IMR-90 (cell line): ENCODE results near the gene EAF1. TPM values are rescaled to one million over a fixed set of nuclear protein-coding genes. Genes with fewer than 3 reads are reported as not detected.

Experiments used
- ATAC-seq: fragments of 200-7000 bp; cut with Tn5 transposase; 2 replicates; pipeline ENCODE4 v1.9.1; 2020; ENCODE audit warnings: low read depth, mild to moderate bottlenecking, moderate library complexity
- BruUV-seq: library from RNA; stranded (reverse); fragments of 400-500 nt; replicated peaks from 2 replicates; lab custom pipeline; 2021; lab: Mats Ljungman, UMichigan
- CTCF ChIA-PET: fragments of 300-600 bp; formaldehyde crosslinking; extraction: SDS; loops from one replicate; lab custom pipeline; 2021; ENCODE audit warnings: antibody characterized with exemption; lab: Yijun Ruan, JAX
- POLR2A ChIA-PET: fragments of 300-600 bp; sonication (Branson Sonifier 250); formaldehyde crosslinking; loops from one replicate; lab custom pipeline; 2022; ENCODE audit warnings: antibody characterized with exemption; ENCODE audit not compliant: unreplicated experiment; lab: Charles Lee
- DNase-seq: peaks from one replicate; pipeline ENCODE4 v3.0.0; 2013
- H2AFZ ChIP-seq: replicated peaks from 2 replicates; pipeline ENCODE3; 2013; ENCODE audit warnings: low read length, mild to moderate bottlenecking; ENCODE audit not compliant: poor library complexity
- H2AK5ac ChIP-seq: 2 replicates; pipeline ENCODE4 v1.6.1; 2013; ENCODE audit warnings: low read depth, low read length, inconsistent platforms
- H2AK9ac ChIP-seq: replicated peaks from 2 replicates; pipeline ENCODE3; 2013; ENCODE audit warnings: mild to moderate bottlenecking, low read depth, low read length, moderate library complexity; ENCODE audit not compliant: poor library complexity
- H2BK120ac ChIP-seq: 2 replicates; pipeline ENCODE4 v1.6.1; 2013; ENCODE audit warnings: low read depth, low read length, inconsistent platforms
- H2BK15ac ChIP-seq: 3 replicates; pipeline ENCODE4 v1.6.1; 2013; ENCODE audit warnings: low read depth, low read length, inconsistent platforms
- H2BK20ac ChIP-seq: 2 replicates; pipeline ENCODE4 v1.6.1; 2013; ENCODE audit warnings: low read depth, mild to moderate bottlenecking, inconsistent platforms, low read length, moderate library complexity
- H2BK5ac ChIP-seq: 2 replicates; pipeline ENCODE4 v1.6.1; 2013; ENCODE audit warnings: mild to moderate bottlenecking, low read depth, low read length, inconsistent platforms; ENCODE audit not compliant: poor library complexity, severe bottlenecking
- H3K14ac ChIP-seq: replicated peaks from 2 replicates; pipeline ENCODE4 v1.6.1; 2013; ENCODE audit warnings: low read depth, low read length, inconsistent platforms
- H3K18ac ChIP-seq: 2 replicates; pipeline ENCODE4 v1.6.1; 2013; ENCODE audit warnings: low read depth, low read length, control low read depth
- H3K23ac ChIP-seq: 2 replicates; pipeline ENCODE4 v1.6.1; 2013; ENCODE audit warnings: low read depth, low read length, inconsistent platforms
- H3K27ac ChIP-seq: 2 replicates; pipeline ENCODE4 v1.5.1; 2013; ENCODE audit warnings: mild to moderate bottlenecking, control low read depth, low read length; ENCODE audit not compliant: insufficient read depth
- H3K27me3 ChIP-seq: 2 replicates; pipeline ENCODE4 v1.6.1; 2013; ENCODE audit warnings: low read length; ENCODE audit not compliant: control insufficient read depth, insufficient read depth
- H3K36me3 ChIP-seq: 2 replicates; pipeline ENCODE4 v1.6.1; 2013; ENCODE audit warnings: low read length, mixed read lengths; ENCODE audit not compliant: control insufficient read depth, insufficient read depth
- H3K4ac ChIP-seq: 2 replicates; pipeline ENCODE4 v1.6.1; 2013; ENCODE audit warnings: low read depth, low read length, inconsistent platforms
- H3K4me1 ChIP-seq: 2 replicates; pipeline ENCODE4 v1.6.1; 2013; ENCODE audit warnings: low read length, mixed read lengths; ENCODE audit not compliant: control insufficient read depth, insufficient read depth
- H3K4me2 ChIP-seq: 2 replicates; pipeline ENCODE4 v1.6.1; 2013; ENCODE audit warnings: low read depth, mild to moderate bottlenecking, control low read depth, low read length, moderate library complexity
- H3K4me3 ChIP-seq: 2 replicates; pipeline ENCODE4 v1.5.1; 2013; ENCODE audit warnings: low read depth, mild to moderate bottlenecking, control low read depth, low read length, moderate library complexity; ENCODE audit not compliant: insufficient read depth
- H3K56ac ChIP-seq: 2 replicates; pipeline ENCODE4 v1.6.1; 2013; ENCODE audit warnings: low read length, inconsistent platforms; ENCODE audit not compliant: insufficient read depth; ENCODE audit errors: extremely low read depth
- H3K79me1 ChIP-seq, 2 experiments: 2 replicates each; pipeline ENCODE4 v1.6.1; 2013; ENCODE audit warnings: low read length in 2 of 2, inconsistent platforms in 1 of 2, low read depth in 1 of 2
- H3K9ac ChIP-seq: 2 replicates; pipeline ENCODE4 v1.6.1; 2013; ENCODE audit warnings: low read depth, low read length, control low read depth
- H3K9me1 ChIP-seq: 2 replicates; pipeline ENCODE4 v1.6.1; 2013; ENCODE audit warnings: low read length, inconsistent platforms; ENCODE audit not compliant: insufficient read depth
- H3K9me3 ChIP-seq: 2 replicates; pipeline ENCODE4 v1.6.1; 2013; ENCODE audit warnings: low read length; ENCODE audit not compliant: control insufficient read depth, insufficient read depth
- H4K20me1 ChIP-seq: 2 replicates; pipeline ENCODE4 v1.6.1; 2013; ENCODE audit warnings: low read length, inconsistent platforms; ENCODE audit not compliant: insufficient read depth
- H4K5ac ChIP-seq: 2 replicates; pipeline ENCODE4 v1.6.1; 2013; ENCODE audit warnings: mild to moderate bottlenecking, low read depth, low read length, control low read depth
- H4K8ac ChIP-seq, 2 experiments: 2 replicates each; pipeline ENCODE4 v1.6.1; 2013; ENCODE audit warnings: low read depth in 2 of 2, low read length in 2 of 2, control low read depth in 1 of 2, inconsistent platforms in 1 of 2
- H4K91ac ChIP-seq: 2 replicates; pipeline ENCODE4 v1.6.1; 2013; ENCODE audit warnings: low read depth, low read length, inconsistent platforms; ENCODE audit not compliant: insufficient read depth
- BHLHE40 ChIP-seq: fragments of 150-350 bp; IDR thresholded peaks from 2 replicates; pipeline ENCODE4 v1.6.1; 2016; ENCODE audit warnings: mild to moderate bottlenecking, low read depth, low read length
- ELK1 ChIP-seq: fragments of 150-350 bp; IDR thresholded peaks from 2 replicates; pipeline ENCODE4 v1.6.1; 2016; ENCODE audit warnings: low read depth, mild to moderate bottlenecking, low read length, moderate library complexity, borderline replicate concordance
- FOS ChIP-seq: fragments of 150-350 bp; IDR thresholded peaks from 2 replicates; pipeline ENCODE4 v1.6.1; 2016; ENCODE audit warnings: low read depth, low read length
- MAFK ChIP-seq: IDR thresholded peaks from 2 replicates; pipeline ENCODE4 v1.6.1; 2012; ENCODE audit warnings: low read depth, low read length, improper control_type of control experiment
- MAZ ChIP-seq: IDR thresholded peaks from 2 replicates; pipeline ENCODE4 v1.6.1; 2012; ENCODE audit warnings: low read depth, mild to moderate bottlenecking, low read length, improper control_type of control experiment, moderate library complexity, borderline replicate concordance
- MXI1 ChIP-seq: IDR thresholded peaks from 2 replicates; pipeline ENCODE4 v1.6.1; 2012; ENCODE audit warnings: low read depth, mild to moderate bottlenecking, low read length, moderate library complexity, borderline replicate concordance
- NFE2L2 ChIP-seq: fragments of 150-350 bp; IDR thresholded peaks from 2 replicates; pipeline ENCODE4 v1.6.1; 2016; ENCODE audit warnings: low read depth, mild to moderate bottlenecking, low read length
- POLR2A ChIP-seq: IDR thresholded peaks from 2 replicates; pipeline ENCODE4 v1.6.1; 2012; ENCODE audit warnings: mild to moderate bottlenecking, low read depth, low read length
- RAD21 ChIP-seq: IDR thresholded peaks from 2 replicates; pipeline ENCODE4 v1.6.1; 2012; ENCODE audit warnings: low read length, improper control_type of control experiment
- RCOR1 ChIP-seq: IDR thresholded peaks from 2 replicates; pipeline ENCODE4 v1.6.1; 2012; ENCODE audit warnings: mild to moderate bottlenecking, low read length, improper control_type of control experiment; ENCODE audit not compliant: insufficient replicate concordance
- RFX5 ChIP-seq: IDR thresholded peaks from 2 replicates; pipeline ENCODE4 v1.8.0; 2012; ENCODE audit warnings: low read depth, mild to moderate bottlenecking, low read length, moderate library complexity
- SMC3 ChIP-seq: fragments of 150-350 bp; IDR thresholded peaks from 2 replicates; pipeline ENCODE4 v1.6.1; 2016; ENCODE audit warnings: low read depth, mild to moderate bottlenecking, antibody characterized with exemption, low read length, moderate library complexity
- USF2 ChIP-seq: fragments of 150-350 bp; IDR thresholded peaks from 2 replicates; pipeline ENCODE4 v1.6.1; 2017; ENCODE audit warnings: mild to moderate bottlenecking, antibody characterized with exemption, low read length, low read depth
- WGBS, 2 experiments: methylation state at CpG; one replicate each; pipeline versions ENCODE4 v1.1.5 to v1.1.7; 2013; ENCODE audit warnings: missing lambda C conversion rate in 2 of 2; ENCODE audit not compliant: insufficient read length in 1 of 2; ENCODE audit errors: extremely low coverage in 2 of 2; 5-methylcytosine and 5-hydroxymethylcytosine counted together
- dilution Hi-C: fragments of 300-500 bp; cut with HindIII; formaldehyde crosslinking; loops from one replicate; pipeline ENCODE4 v1.14.3; 2018; ENCODE audit warnings: low sequenced_read_pairs; ENCODE audit not compliant: unreplicated experiment
- in situ Hi-C: fragments of 300-500 bp; cut with MboI; formaldehyde crosslinking; loops from 3 replicates; pipeline ENCODE4 v1.14.3; 2019; ENCODE audit warnings: low sequenced_read_pairs, inconsistent platforms, mixed read lengths
- intact Hi-C: fragments of 100-400 bp; cut with micrococcal nuclease; formaldehyde crosslinking; loops from 2 replicates; pipeline ENCODE4 v1.10.0; 2022
- polyA plus RNA-seq, 3 experiments: library from polyadenylated mRNA; depleted of rRNA; stranded (reverse); fragments of >200 nt; gene quantifications; 2 replicates each; pipeline ENCODE4 v1.2.3, GENCODE V29; 2012; ENCODE audit warnings: low replicate concordance in 1 of 3
- total RNA-seq: library from RNA; depleted of rRNA; stranded (reverse); fragments of >200 nt; gene quantifications from 2 replicates; pipeline ENCODE4 v1.2.3, GENCODE V29; 2012
- TF ChIP-seq, protein P1 (sequence below): conservative IDR thresholded peaks from 2 replicates; pipeline ENCODE4 v1.5.1; 2012; ENCODE audit warnings: mild to moderate bottlenecking, low read depth, low read length, improper control_type of control experiment

Gene EAF1
- total and polyA plus RNA-seq, 2 of the 4 experiments (the other 2 are of a cell fraction), result 7.0 to 21.3 TPM

- POLR2A ChIA-PET, result no interaction called here
- 90% methylated on average over 4 of the region's 12 CpGs; no CpG with 5 or more reads in 1 of the 2 experiments for WGBS, 2 experiments
- no peak overlapping the region for H2BK15ac ChIP-seq
Measured at GRCh38 chr3:15450438-15451215, 23.2 kb downstream of the EAF1 start.

More at GRCh38 chr3:15450438-15451215, 23.2 kb downstream of the EAF1 start:
- Histone ChIP-seq H4K20me1 (no peaks in the 10 kb centered on the region; the same call in 1 of the 2 replicates), H2BK20ac (no peak overlapping the region), H2AK5ac (no peak overlapping the region), H3K14ac (no peak overlapping the region), H3K4ac (no peak overlapping the region), H3K36me3 (no peaks in the 10 kb centered on the region), H4K5ac (no peak overlapping the region), H2BK120ac (no peak overlapping the region), H3K18ac (no peak overlapping the region), H4K91ac (no peak overlapping the region), H4K8ac (no peak overlapping the region), H3K4me2 (no peak overlapping the region), H3K9me1 (peaks cover 3% of the 10 kb centered on the region; the same call in 1 of the 2 replicates), H3K79me1 (no peaks in the 10 kb centered on the region), H3K4me3 (no peak overlapping the region), H3K23ac (no peak overlapping the region), H3K27ac (no peak overlapping the region), H3K9ac (no peak overlapping the region), H2BK5ac (no peak overlapping the region), H3K56ac (no peak overlapping the region), H3K9me3 (no peaks in the 10 kb centered on the region), H3K4me1 (no peaks in the 10 kb centered on the region), H3K27me3 (no peaks in the 10 kb centered on the region; the same call in 1 of the 2 replicates), H2AK9ac (no peak overlapping the region), H2AFZ (no peak overlapping the region)
- DNase-seq (no peak), ATAC-seq (no peak)
- TF ChIP-seq MAZ (no peak), FOS (no peak), MAFK (no peak), RCOR1 (no peak), MXI1 (no peak), POLR2A (no peak), NFE2L2 (no peak), ELK1 (no peak), RFX5 (no peak), BHLHE40 (no peak), RAD21 (no peak), USF2 (no peak), SMC3 (no peak)
- TF ChIP-seq, protein P1, sequence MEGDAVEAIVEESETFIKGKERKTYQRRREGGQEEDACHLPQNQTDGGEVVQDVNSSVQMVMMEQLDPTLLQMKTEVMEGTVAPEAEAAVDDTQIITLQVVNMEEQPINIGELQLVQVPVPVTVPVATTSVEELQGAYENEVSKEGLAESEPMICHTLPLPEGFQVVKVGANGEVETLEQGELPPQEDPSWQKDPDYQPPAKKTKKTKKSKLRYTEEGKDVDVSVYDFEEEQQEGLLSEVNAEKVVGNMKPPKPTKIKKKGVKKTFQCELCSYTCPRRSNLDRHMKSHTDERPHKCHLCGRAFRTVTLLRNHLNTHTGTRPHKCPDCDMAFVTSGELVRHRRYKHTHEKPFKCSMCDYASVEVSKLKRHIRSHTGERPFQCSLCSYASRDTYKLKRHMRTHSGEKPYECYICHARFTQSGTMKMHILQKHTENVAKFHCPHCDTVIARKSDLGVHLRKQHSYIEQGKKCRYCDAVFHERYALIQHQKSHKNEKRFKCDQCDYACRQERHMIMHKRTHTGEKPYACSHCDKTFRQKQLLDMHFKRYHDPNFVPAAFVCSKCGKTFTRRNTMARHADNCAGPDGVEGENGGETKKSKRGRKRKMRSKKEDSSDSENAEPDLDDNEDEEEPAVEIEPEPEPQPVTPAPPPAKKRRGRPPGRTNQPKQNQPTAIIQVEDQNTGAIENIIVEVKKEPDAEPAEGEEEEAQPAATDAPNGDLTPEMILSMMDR, result no peak
- intact Hi-C loops, result no loop called here
- CTCF ChIA-PET, result no interaction called here
- no TSS peak for BruUV-seq
- dilution Hi-C loops, result no loop called here
- in situ Hi-C loops, result no loop called here
